ENCODE results near the gene NUP50.

Gene NUP50

DNA sequence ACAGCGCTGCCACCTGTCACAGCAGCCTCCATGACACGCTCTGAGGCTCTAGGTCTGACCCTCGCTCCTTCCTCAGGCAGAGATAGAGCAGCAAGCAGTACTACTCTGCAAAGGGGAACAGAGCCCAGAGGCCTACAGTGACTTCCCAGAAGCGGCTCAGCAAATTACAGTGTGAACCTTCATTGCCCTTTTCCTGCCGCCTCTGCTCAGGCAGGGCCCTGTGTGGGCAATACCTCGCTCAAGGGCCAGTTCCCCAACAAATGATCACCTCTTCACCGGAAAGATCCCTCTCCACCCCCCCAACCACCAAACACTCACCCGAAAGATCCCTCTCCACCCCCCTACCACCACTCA lies 64.7 kb downstream of the NUP50 start:
- no peak for DNase-seq (ENCODE audit: low spot score)

DNA sequence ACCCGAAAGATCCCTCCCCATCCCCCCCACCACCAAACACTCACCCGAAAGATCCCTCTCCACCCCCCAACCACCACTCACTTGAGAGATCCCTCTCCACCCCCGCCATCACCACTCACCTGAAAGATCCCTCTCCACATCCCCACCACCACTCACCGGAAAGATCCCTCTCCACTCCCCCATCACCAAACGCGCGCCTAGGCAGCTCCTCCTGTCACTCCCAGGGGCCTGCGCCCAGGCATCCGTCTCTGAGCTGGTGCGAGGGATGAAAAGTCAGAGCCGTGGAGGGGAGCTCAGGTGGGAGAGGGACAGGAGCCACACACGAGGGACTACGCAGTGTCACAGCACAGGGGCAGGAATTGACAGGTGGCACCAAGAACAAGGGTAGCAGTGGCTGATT lies 65.5 kb downstream of the NUP50 start:
- no peak for DNase-seq (ENCODE audit: low spot score)

DNA sequence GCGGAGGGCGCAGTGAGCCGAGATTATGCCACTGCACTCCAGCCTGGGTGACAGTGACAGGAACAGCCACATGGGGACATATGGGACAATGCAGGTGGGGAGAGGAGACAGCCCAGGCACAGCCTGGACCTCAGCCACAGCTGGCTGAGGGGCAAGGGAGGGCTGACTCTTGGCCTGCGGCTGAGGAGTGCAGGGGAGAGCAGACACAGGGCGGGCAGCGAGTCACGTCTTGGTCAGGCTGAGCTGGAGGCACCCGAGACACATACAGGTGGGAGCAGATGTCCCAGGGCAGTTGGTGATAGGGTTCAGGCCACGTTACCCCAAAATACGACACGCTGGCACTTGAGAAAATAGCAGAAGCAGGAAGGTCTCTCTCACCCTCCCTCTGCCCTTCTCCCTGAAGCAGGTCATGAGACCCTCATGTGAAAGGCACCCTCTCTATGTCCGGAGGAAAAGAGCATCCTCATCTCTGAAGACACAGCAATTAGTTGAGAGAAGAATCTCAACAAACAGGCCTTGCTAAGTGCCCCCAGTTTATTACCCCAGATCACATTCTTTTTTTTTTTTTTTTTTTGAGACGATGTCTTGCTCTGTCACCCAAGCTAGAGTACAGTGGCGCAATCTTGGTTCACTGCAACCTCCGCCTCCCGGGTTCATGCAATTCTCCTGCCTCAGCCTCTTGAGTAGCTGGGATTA lies 66.4 kb downstream of the NUP50 start:
- DNase-seq (ENCODE audit: low spot score) = no peak

DNA sequence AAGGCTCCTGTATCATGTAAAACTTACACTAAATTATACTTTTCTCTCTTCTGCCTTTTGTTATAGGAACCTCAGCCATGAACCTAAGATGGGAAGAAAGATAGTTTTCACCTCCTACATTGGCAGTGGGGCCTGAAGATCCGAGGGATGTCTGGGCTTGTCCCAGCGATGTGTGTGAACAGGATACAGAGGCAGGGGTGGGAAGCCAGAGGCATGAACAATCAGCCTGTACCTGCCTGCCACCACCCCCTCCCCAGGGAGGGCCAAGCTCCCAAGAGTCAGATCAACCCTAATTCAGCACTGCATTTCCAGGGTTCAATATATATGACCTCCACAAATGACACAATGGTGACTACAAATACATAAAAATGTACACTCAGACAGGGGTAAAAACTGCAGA lies 67.6 kb downstream of the NUP50 start:
- DNase-seq (ENCODE audit: low spot score) = no peak

DNA sequence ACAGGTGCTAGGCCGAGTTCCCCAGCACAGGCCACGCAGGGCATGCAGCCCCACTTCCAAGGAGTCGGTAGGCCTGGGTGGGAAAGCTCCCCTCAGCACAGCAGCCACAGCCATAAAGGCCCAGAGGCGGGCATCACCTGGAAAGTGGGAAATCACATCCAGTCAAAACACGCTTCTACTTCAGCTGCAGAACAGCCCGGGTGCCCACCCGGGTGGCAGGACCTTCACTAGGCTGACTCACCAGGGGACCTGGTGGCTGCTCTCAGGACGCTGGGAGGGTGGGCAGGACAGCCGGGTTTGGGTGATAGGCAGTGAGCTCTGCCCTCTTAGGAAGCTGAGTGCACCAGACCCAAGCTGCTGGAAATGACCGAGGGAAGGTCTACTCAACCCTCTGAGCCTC lies 69.7 kb downstream of the NUP50 start:
- DNase-seq (ENCODE audit: low spot score) = no peak

DNA sequence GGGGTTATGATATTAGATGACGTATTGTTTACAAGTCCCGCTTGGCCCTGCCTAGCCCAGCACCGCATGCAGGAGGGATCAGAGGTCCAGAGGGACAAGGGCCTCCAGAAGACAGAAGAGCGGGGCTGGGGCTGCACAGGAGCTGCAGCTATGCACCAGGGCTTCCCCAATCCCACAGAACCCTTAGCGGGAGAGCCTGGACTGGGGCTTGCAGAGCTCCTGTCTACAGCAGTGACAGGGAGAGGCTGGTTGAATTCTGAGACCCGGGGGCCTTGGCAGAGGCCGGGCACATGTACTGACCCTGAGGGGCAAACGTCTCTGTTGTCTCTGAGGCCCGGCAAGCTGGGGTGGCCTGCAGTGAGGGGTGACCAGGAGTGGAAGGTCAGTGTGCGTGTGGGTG lies 70.1 kb downstream of the NUP50 start:
- no peak for DNase-seq (ENCODE audit: low spot score)

DNA sequence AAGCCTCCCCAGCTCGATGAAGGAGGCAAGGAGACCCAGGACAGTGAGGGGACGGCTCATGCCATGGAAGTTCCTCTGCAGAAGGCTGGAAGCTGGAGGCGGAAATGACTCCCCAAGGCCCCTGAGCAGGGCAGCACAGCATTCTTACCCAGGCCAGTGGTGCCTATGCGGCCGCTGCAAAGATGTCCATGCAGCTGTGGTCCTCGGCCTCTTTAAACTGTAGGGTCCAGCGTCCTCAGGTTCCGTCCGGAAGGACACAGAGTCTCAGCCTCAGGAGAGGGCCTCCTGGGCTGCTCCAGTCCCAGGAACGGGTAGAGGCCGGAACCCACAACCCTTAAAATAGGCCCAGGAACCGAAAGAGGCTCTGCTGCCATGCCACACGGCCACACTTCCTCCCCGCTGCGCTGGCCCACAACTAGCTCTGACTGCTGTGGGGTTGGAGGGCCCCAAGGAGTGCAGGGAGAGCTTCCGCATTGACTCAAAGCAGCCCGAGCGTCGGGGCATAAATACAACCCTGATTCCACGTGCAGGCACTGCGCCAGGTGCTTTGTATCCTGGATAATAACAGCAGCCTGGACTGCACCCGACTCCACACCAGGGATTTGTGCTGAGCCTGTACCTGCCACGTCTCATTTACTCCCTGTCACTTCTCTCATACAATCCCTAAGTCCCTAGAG lies 71.5 kb downstream of the NUP50 start:
- no peak for DNase-seq (ENCODE audit: low spot score)

DNA sequence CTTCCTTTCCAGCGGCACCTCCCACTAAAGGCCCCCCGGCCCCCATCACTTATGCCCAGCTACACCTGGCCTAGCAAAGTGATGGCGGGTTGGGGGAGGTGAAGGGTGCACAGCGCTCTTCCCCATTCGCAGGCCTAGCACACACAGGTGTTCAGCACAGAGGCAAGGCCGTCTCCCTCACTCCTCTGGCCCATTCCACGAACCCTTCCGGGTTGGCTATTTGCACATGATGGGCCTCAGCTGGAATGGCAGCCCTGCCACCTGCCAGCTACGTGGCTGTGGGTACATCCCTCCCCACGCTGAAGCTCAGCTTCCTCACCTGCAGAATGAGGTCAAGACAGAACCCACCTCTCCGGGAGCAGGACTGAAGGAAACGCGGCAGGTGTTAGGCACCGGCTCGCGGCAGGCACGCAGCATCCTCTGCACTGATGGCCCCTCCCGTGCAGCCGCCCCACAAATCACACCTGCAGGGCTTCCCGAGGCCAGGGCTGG lies 72.2 kb downstream of the NUP50 start:
- DNase-seq (ENCODE audit: low spot score) = no peak

DNA sequence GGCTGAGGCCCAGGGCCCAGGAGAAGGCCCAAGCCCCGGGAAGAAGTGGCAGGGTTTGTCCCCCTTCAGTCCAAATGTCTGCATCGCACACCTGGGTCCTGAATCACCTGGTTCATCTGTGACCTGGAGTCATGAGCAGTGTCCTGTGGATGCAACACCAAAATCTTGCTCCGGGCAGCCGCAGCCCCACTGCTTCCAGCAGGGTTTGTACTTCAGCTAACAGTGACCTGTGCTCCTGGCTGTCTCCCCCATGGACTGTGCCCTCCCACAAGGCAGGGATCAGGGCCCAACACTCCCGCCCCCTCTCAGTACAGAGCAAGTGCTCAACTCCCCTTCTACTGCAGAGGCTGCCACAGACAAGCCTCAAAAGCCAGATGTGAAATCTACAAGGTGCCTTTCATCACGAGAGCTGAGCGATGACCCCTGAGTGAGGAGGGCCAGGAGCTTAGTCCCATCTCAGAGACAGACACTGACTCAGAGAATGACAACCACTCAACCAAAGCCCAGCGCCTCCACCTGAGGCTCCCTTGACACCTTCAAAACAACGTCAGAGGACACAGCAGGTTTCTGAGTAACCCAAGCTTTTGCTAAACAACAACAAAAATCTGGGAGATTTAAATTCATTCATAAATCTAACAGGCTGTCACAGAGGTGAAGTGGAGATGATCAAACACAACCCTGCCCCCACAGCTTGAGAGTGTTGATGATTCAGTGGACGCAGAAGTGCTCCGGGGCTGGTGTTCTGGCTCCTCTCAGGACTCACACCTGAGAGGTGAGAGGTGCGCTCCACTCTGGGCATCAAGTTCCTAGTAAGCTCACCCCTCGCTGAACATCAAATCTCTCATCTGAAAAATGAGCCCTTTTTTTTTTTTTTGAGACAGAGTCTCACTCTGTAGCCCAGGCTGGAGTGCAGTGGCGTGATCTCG lies 73.6 kb downstream of the NUP50 start:
- no peak for DNase-seq (ENCODE audit: low spot score)

Data from AG08395 (cell line).